Stimulated activated CD4-positive, alpha-beta T cell treated with anti-CD3 and anti-CD28 coated beads, Interleukin-12 subunit alpha, Interleukin-12 subunit beta, amount 100 ng/mL, for 24 hours (primary cell): ENCODE measurements around the gene CCDC122.

ENCODE experiments used
- DNase-seq, 2 experiments: peaks; one replicate each; pipeline ENCODE4 v3.0.0-alpha.2; 2020; ENCODE audit warnings: low read depth in 2 of 2

CCDC122 gene

GRCh38 chr13:43878892-43879754 lies at the start of gene CCDC122:
CCDC122 (minus strand) TSS chr13:43879740; CDS start chr13:43869376, 10,364 bp downstream.
- peak; percentile 68 to 72 for DNase-seq

GRCh38 chr13:43924549-43925245 lies 45.2 kb upstream of the CCDC122 start:
- no peak for DNase-seq

GRCh38 chr13:43920965-43921674 lies 41.6 kb upstream of the CCDC122 start:
- DNase-seq, result no peak

GRCh38 chr13:43918636-43919035 lies 39.1 kb upstream of the CCDC122 start:
- DNase-seq, result no peak

- no peak for DNase-seq
Measured at GRCh38 chr13:43916828-43917227, 37.3 kb upstream of the CCDC122 start.

DNA sequence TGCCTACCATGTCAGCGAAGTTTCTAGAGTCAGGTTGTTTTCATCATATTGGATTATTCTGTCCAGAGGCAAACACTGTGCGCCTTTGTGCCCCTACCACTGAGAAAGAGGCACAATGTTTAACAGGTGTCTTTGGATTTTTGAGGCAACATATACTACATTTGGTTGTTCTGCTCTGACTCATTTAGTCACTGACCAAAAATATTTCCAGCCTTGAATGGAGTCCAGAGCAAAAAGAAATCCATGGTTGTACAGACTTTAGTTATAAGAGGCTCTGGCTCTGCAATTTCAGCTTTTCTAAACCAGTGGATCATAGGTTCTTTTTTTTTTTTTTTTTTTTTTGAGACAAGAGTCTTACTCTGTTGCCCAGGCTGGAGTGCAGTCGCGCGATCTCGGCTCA lies 35.9 kb upstream of the CCDC122 start:
- DNase-seq, result no peak

DNA sequence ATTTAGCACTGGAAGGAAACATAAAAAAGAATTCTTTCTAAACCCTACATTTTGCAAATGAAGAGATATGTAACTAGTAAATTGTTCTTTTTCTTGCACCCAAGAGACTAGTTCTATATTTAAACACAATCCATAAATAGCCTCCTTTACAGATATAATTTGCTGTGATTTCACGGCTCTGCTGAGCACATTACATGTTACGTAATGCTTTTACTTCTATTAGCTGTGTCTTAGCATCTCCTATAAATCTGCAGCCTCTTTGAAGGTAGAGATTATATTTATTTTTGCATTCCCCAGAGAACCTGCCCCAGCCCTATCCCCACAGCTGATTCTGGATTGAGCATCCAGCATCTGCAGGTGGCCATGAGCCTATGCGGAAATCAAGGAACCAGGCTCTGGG lies 32.3 kb upstream of the CCDC122 start:
- no peak for DNase-seq

GRCh38 chr13:43911278-43911677 lies 31.7 kb upstream of the CCDC122 start:
- no peak for DNase-seq

DNA sequence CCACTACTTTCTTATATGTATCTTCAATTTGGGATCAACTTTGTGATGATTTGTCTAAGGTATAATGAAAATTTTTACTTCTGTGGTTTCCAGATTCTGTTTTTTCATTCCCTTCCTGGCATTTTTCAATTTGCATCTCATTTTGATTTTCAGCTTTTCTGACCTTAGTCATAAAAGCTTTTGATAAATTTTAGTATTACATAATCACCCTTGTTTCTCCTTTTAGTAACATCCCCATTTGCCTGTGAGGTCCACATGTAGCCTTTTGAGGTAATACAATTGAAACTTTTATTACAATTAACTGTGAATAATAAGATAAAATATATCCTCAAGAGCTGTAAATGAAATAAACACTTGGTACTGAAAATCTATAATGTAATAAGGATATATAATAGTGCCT lies 31.3 kb upstream of the CCDC122 start:
- no peak for DNase-seq

- no peak for DNase-seq
Measured at GRCh38 chr13:43908156-43909126, 28.9 kb upstream of the CCDC122 start.

DNA sequence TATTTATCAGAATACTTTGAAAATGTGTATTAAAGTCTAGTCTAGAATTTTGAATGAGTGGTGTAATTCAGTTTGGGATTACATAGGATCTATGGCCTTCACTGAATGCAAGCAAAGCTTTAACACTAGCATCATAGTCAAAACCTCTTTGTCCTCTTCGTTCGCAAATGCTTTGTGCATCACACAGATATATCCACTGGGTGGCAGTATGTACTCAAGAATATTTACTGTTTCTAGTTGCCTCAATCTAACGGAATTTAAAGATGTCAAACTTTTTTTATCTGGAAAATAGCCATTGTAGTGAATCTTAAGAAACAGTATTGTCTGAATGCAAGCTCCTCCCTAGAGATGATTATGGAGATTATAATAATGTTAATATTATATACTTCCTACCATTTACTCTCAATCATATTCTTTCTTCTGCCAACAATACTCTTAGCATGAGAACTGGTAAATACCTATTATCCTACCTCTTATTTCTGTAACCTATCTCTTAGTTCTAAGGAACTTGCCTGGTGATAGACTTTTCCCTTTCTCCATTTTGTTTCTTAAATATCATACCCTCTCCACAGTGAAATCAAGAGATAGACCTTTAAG lies 26.0 kb upstream of the CCDC122 start:
- no peak for DNase-seq

GRCh38 chr13:43895940-43896339 lies 16.4 kb upstream of the CCDC122 start:
- DNase-seq, result no peak

DNA sequence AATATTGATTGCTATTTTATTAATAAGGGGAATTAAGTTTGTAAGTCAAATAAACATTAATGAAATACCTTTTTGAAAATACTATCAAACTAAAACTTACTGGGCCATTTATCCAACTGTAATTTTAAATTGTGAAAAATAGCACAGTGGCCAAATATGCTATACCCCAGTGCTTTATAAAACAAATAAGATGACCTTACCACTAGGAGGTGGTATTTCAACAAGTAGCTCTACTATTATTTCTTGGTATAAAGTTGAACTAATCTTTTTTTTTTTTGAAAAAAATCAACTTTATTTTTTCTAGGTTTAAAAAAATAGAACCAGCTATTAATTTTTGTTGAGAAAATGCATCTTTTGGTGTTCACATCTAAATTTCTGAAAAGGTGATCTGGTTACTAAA lies 14.9 kb upstream of the CCDC122 start:
- no peak for DNase-seq

DNA sequence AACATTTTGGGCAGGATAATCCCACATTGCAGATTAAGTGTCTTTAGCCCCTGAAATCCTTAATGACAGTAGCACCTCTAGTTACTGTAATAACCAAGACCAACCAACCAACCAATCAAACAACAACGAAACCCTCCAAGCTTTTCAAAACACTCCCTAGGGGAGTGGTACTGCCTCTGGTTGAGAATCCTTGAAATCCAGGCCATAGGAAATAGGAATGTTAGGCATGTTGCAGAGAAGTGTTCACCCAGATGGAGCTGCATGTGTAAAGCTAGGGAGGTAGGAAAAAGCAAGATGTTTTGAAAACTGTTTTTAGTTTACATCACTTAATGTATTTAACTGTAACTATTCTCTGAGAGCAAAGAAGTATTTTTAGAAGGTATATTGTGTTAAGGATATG lies 4.7 kb upstream of the CCDC122 start:
- DNase-seq, result no peak

DNA sequence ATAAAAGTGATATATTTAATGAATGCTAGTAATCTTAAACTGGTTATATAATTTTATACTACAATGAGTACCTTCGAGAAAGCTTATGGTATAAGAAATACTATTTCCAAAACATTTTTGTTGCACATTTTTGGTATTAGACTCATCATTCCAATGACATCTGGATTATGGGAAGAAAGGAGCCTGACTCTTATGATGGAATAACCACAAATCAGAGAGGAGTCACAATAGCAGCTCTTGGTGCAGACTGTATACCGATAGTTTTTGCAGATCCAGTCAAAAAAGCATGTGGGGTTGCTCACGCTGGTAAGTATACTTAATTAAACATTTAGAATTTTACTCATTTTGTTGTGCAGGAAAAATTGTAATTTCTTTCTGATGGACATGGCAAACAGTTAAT lies 4.1 kb upstream of the CCDC122 start:
- no peak for DNase-seq

- no peak for DNase-seq
Measured at GRCh38 chr13:43881580-43881979, 2.0 kb upstream of the CCDC122 start.

DNA sequence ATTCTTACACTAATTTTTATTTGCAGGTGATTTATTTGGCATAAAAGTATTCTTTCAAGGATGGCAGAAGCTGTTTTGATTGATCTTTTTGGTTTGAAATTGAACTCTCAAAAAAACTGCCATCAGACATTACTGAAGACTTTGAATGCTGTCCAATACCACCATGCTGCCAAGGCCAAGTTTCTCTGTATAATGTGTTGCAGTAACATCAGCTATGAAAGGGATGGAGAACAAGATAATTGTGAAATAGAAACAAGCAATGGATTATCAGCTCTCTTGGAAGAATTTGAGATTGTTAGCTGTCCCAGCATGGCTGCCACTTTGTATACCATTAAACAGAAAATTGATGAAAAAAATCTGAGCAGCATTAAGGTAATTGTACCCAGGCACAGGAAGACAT lies 1.4 kb upstream of the CCDC122 start:
- DNase-seq, result no peak

DNA sequence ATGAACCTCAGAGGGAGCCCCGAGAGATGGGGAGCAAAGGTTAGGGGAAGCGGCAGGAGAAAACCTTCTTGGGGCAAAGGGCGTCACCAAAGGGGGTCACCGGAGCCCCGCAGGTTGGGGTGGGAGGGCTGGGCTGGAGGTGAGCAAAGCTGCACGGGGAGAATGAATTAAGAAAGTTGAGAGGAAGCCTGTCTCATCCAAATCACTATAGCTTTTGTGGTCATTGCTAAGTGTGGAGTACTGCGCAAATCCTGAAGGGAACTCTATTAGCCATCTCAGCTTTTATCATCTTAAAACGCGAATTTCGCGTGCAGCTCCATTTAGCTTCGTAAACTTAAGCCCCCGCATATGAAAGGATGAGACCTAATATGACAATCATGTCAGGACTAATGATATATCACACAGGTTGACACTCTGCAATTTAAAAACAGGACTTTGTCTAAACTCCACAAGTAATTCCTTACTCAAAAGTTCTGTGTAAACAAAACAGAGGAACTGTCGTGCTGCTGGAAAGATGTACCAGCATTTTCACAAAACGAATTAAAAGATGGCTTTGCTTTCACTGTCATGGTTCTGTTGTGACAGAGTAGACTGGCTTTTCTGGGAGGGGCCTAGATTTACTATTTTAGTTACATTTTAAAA lies 795 bp upstream of the CCDC122 start:
- DNase-seq, result no peak

DNA sequence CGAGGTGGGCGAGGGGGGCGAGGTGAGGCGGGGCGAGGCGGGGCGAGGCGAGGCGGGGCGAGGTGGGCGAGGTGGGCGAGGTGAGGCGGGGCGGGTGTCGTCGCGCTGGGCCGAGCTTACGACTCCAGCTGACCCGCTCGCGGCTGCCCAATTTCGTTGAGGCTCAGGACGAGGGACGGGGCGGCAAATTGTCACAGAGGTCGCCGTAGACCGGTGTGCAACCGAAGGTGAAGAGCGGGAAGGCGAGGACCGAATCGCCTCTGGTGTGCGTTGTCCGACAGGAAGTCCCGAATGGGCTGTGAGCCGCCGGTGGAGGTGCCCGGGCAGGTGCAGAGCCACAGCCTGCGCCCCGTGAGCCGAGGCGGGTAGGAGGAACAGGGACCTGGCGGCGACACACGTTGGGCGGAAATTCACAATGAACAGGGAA lies 228 bp upstream of the CCDC122 start, which contains the start of gene LACC1:
Gene LACC1, plus strand, starts transcription at position 150 of the 427 bp plus-strand sequence. CDS start 1,082 bp downstream, outside the sequence.
- no peak for DNase-seq

- DNase-seq, result no peak
Measured at GRCh38 chr13:43877766-43878165, 1.8 kb downstream of the CCDC122 start.
